Retinal pigment epithelial cell (primary cell): ENCODE results near the gene CACNA1C.

Experiments used
- DNase-seq: peaks from one replicate; pipeline ENCODE4 v3.0.0-alpha.2; 2010; ENCODE audit warnings: low read depth
- H3K4me3 ChIP-seq: 2 replicates; pipeline ENCODE4 v1.5.1; 2011; ENCODE audit warnings: mild to moderate bottlenecking, low read length, control low read depth, moderate library complexity
- CTCF ChIP-seq: conservative IDR thresholded peaks from 2 replicates; pipeline ENCODE4 v1.5.1; 2011; ENCODE audit warnings: low read depth, low read length, control low read depth, inconsistent platforms

Gene CACNA1C

GRCh38 chr12:2283480-2283879, 230.7 kb downstream of the CACNA1C start:
- no peak for TF ChIP-seq CTCF
- DNase-seq = no peak
- H3K4me3 ChIP-seq = no peak overlapping the region

GRCh38 chr12:2283916-2284315, 231.1 kb downstream of the CACNA1C start:
- no peak for TF ChIP-seq CTCF
- H3K4me3 ChIP-seq = no peak overlapping the region
- DNase-seq = no peak

- DNase-seq = no peak
- no peak overlapping the region for H3K4me3 ChIP-seq
- no peak for TF ChIP-seq CTCF
Measured at GRCh38 chr12:2284321-2284813, 231.6 kb downstream of the CACNA1C start.

- H3K4me3 ChIP-seq = no peak overlapping the region
- peak; percentile 15 for DNase-seq
- peak; percentile 85 for TF ChIP-seq CTCF
Measured at GRCh38 chr12:2284857-2285256, 232.1 kb downstream of the CACNA1C start.

- H3K4me3 ChIP-seq = no peak overlapping the region
- no peak for DNase-seq
- TF ChIP-seq CTCF = no peak
Measured at GRCh38 chr12:2285462-2285861, 232.7 kb downstream of the CACNA1C start.

GRCh38 chr12:2286047-2286446, 233.3 kb downstream of the CACNA1C start:
- no peak overlapping the region for H3K4me3 ChIP-seq
- no peak for DNase-seq
- TF ChIP-seq CTCF = no peak

- no peak overlapping the region for H3K4me3 ChIP-seq
- DNase-seq = no peak
- no peak for TF ChIP-seq CTCF
Measured at GRCh38 chr12:2286461-2287131, 233.8 kb downstream of the CACNA1C start.
